SK-N-SH treated with all-trans-retinoic acid at 6 μM for 48 hours (cell line): ENCODE measurements around the gene SRD5A2.

Experiments
- ATAC-seq: fragments of 200-7000 bp; cut with Tn5 transposase; 3 replicates; pipeline ENCODE4 v1.9.1; 2020; ENCODE audit warnings: mild to moderate bottlenecking, moderate library complexity
- ARNTL ChIP-seq: fragments of 450-650 bp; formaldehyde crosslinking; IDR thresholded peaks from 2 replicates; pipeline ENCODE4 v1.5.0; 2020; ENCODE audit warnings: low read depth, mild to moderate bottlenecking, moderate library complexity, borderline replicate concordance
- BACH2 ChIP-seq: fragments of 250-450 bp; sonication (Bioruptor Pico); IDR thresholded peaks from 2 replicates; pipeline ENCODE4 v1.9.0; 2021; ENCODE audit warnings: mild to moderate bottlenecking, borderline replicate concordance
- CSDC2 ChIP-seq: fragments of 250-450 bp; sonication (Bioruptor Pico); IDR thresholded peaks from 2 replicates; pipeline ENCODE4 v1.5.0; 2020; ENCODE audit warnings: mild to moderate bottlenecking, moderate library complexity
- ESRRG ChIP-seq: fragments of 250-450 bp; sonication (Bioruptor Pico); IDR thresholded peaks from 2 replicates; pipeline ENCODE4 v1.6.1; 2021; ENCODE audit warnings: mild to moderate bottlenecking
- ISL1 ChIP-seq: fragments of 250-450 bp; sonication (Bioruptor Pico); IDR thresholded peaks from 2 replicates; pipeline ENCODE4 v2.1.2; 2022; ENCODE audit warnings: mild to moderate bottlenecking, moderate library complexity
- RARB ChIP-seq: fragments of 250-450 bp; sonication (Bioruptor Pico); IDR thresholded peaks from 2 replicates; pipeline ENCODE4 v1.8.0; 2021; ENCODE audit warnings: mild to moderate bottlenecking, moderate library complexity
- SNAI2 ChIP-seq: fragments of 250-450 bp; sonication (Bioruptor Pico); IDR thresholded peaks from 2 replicates; pipeline ENCODE4 v1.5.0; 2020; ENCODE audit warnings: mild to moderate bottlenecking, moderate library complexity
- TCF4 ChIP-seq: fragments of 250-450 bp; sonication (Bioruptor Pico); IDR thresholded peaks from 2 replicates; pipeline ENCODE4 v1.8.0; 2021; ENCODE audit warnings: mild to moderate bottlenecking, moderate library complexity, borderline replicate concordance
- TOX ChIP-seq: fragments of 250-450 bp; sonication (Bioruptor Pico); IDR thresholded peaks from 2 replicates; pipeline ENCODE4 v1.8.0; 2021; ENCODE audit warnings: mild to moderate bottlenecking, moderate library complexity, borderline replicate concordance
- ZFP3 ChIP-seq: fragments of 250-450 bp; sonication (Bioruptor Pico); IDR thresholded peaks from 2 replicates; pipeline ENCODE4 v1.5.0; 2020; ENCODE audit warnings: mild to moderate bottlenecking, moderate library complexity
- ZFP30 ChIP-seq: fragments of 450-650 bp; formaldehyde crosslinking; IDR thresholded peaks from 2 replicates; pipeline ENCODE4 v1.5.0; 2022; ENCODE audit warnings: mild to moderate bottlenecking, moderate library complexity
- ZNF565 ChIP-seq: fragments of 450-650 bp; formaldehyde crosslinking; conservative IDR thresholded peaks from 2 replicates; pipeline ENCODE4 v1.5.0; 2020; ENCODE audit warnings: low read depth, mild to moderate bottlenecking, moderate library complexity
- ZNF70 ChIP-seq: fragments of 450-650 bp; formaldehyde crosslinking; IDR thresholded peaks from 2 replicates; pipeline ENCODE4 v1.5.0; 2020; ENCODE audit warnings: mild to moderate bottlenecking, moderate library complexity
- ZNF8 ChIP-seq: fragments of 450-650 bp; formaldehyde crosslinking; IDR thresholded peaks from 2 replicates; pipeline ENCODE4 v1.5.0; 2020; ENCODE audit warnings: mild to moderate bottlenecking, moderate library complexity
- TF ChIP-seq, protein P1 (sequence below): fragments of 250-450 bp; sonication (Bioruptor Pico); IDR thresholded peaks from 2 replicates; pipeline ENCODE4 v1.5.1; 2021; ENCODE audit warnings: mild to moderate bottlenecking, moderate library complexity
- TF ChIP-seq, protein P2 (sequence below): fragments of 250-450 bp; sonication (Bioruptor Pico); IDR thresholded peaks from 2 replicates; pipeline ENCODE4 v1.5.0; 2020; ENCODE audit warnings: mild to moderate bottlenecking, moderate library complexity
- TF ChIP-seq, protein P3 (sequence below): fragments of 250-450 bp; sonication (Bioruptor Pico); IDR thresholded peaks from 2 replicates; pipeline ENCODE4 v1.8.0; 2020; ENCODE audit warnings: mild to moderate bottlenecking, moderate library complexity, borderline replicate concordance
- TF ChIP-seq, protein P4 (sequence below): fragments of 250-450 bp; sonication (Bioruptor Pico); IDR thresholded peaks from 2 replicates; pipeline ENCODE4 v1.8.0; 2021; ENCODE audit warnings: low read depth, mild to moderate bottlenecking, moderate library complexity, borderline replicate concordance
- TF ChIP-seq, protein P5 (sequence below): fragments of 250-450 bp; sonication (Bioruptor Pico); IDR thresholded peaks from 2 replicates; pipeline ENCODE4 v1.5.1; 2020; ENCODE audit warnings: low read depth, mild to moderate bottlenecking, moderate library complexity

Gene SRD5A2

DNA sequence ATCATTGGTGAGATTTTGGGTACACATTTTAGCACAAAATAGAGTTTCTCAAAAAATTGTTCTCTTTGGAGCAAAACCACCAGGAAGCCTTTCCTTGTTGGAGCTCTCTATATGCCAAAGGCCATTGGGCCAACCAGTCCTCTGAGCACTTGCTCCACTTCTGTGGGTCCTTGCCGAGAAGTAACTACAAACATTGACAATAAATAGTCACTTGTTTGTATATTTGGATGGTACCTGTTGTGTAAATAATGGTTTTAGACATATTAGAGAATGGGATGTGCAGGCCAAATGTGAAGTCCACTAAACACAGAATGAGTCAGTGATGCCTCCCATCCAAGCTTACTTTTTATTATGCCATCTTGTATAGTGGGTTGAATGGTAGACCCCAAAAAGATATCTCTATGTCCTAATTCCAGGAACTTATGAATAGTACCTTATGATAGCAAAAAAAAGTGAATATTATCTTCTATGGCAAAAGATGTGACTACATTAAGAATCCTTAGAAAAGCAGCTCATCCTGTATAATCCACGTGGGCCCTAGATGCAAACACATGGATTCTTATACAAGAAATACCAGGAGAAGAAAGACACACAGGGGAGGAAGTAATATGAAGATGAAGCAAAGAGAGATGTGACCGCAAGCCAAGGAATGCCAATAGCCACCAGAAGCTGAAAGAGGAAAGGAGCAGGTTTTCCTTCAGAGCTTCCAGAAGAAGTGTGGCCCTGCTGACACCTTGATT, 24.6 kb downstream of the SRD5A2 start:
- TF ChIP-seq ZNF70 (CRISPR knock-in tag), result no peak
- ATAC-seq, result no peak

DNA sequence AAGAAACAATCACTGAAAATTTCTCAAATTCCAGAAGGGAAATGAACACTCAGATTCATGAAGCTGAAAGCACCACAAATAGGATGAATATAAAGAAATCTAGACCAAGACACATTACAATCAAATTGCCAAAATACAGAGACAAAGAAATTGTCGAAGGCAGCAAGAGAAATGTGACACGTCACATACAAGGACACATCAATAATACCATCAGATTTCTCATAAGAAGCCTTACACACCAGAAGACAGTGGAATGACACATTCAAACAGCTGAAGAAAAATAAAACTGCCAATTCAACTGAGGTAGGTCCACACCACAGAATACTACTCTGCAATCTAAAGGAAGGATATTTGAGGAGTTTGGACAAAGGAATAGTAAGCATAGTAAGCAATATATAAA, 27.4 kb downstream of the SRD5A2 start:
- TF ChIP-seq ARNTL (CRISPR knock-in tag), result no peak
- no peak for TF ChIP-seq TCF4 (CRISPR knock-in tag)
- TF ChIP-seq, protein P1, sequence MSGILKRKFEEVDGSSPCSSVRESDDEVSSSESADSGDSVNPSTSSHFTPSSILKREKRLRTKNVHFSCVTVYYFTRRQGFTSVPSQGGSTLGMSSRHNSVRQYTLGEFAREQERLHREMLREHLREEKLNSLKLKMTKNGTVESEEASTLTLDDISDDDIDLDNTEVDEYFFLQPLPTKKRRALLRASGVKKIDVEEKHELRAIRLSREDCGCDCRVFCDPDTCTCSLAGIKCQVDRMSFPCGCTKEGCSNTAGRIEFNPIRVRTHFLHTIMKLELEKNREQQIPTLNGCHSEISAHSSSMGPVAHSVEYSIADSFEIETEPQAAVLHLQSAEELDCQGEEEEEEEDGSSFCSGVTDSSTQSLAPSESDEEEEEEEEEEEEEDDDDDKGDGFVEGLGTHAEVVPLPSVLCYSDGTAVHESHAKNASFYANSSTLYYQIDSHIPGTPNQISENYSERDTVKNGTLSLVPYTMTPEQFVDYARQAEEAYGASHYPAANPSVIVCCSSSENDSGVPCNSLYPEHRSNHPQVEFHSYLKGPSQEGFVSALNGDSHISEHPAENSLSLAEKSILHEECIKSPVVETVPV (CRISPR knock-in tag), result no peak
- TF ChIP-seq ZNF565 (CRISPR knock-in tag), result no peak
- TF ChIP-seq ISL1 (CRISPR knock-in tag), result no peak
- TF ChIP-seq, protein P2, sequence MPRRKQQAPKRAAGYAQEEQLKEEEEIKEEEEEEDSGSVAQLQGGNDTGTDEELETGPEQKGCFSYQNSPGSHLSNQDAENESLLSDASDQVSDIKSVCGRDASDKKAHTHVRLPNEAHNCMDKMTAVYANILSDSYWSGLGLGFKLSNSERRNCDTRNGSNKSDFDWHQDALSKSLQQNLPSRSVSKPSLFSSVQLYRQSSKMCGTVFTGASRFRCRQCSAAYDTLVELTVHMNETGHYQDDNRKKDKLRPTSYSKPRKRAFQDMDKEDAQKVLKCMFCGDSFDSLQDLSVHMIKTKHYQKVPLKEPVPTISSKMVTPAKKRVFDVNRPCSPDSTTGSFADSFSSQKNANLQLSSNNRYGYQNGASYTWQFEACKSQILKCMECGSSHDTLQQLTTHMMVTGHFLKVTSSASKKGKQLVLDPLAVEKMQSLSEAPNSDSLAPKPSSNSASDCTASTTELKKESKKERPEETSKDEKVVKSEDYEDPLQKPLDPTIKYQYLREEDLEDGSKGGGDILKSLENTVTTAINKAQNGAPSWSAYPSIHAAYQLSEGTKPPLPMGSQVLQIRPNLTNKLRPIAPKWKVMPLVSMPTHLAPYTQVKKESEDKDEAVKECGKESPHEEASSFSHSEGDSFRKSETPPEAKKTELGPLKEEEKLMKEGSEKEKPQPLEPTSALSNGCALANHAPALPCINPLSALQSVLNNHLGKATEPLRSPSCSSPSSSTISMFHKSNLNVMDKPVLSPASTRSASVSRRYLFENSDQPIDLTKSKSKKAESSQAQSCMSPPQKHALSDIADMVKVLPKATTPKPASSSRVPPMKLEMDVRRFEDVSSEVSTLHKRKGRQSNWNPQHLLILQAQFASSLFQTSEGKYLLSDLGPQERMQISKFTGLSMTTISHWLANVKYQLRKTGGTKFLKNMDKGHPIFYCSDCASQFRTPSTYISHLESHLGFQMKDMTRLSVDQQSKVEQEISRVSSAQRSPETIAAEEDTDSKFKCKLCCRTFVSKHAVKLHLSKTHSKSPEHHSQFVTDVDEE (CRISPR knock-in tag), result no peak
- TF ChIP-seq ZFP3 (CRISPR knock-in tag), result no peak
- no peak for TF ChIP-seq BACH2
- TF ChIP-seq, protein P3, sequence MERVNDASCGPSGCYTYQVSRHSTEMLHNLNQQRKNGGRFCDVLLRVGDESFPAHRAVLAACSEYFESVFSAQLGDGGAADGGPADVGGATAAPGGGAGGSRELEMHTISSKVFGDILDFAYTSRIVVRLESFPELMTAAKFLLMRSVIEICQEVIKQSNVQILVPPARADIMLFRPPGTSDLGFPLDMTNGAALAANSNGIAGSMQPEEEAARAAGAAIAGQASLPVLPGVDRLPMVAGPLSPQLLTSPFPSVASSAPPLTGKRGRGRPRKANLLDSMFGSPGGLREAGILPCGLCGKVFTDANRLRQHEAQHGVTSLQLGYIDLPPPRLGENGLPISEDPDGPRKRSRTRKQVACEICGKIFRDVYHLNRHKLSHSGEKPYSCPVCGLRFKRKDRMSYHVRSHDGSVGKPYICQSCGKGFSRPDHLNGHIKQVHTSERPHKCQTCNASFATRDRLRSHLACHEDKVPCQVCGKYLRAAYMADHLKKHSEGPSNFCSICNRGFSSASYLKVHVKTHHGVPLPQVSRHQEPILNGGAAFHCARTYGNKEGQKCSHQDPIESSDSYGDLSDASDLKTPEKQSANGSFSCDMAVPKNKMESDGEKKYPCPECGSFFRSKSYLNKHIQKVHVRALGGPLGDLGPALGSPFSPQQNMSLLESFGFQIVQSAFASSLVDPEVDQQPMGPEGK (CRISPR knock-in tag), result no peak
- TF ChIP-seq, protein P4, sequence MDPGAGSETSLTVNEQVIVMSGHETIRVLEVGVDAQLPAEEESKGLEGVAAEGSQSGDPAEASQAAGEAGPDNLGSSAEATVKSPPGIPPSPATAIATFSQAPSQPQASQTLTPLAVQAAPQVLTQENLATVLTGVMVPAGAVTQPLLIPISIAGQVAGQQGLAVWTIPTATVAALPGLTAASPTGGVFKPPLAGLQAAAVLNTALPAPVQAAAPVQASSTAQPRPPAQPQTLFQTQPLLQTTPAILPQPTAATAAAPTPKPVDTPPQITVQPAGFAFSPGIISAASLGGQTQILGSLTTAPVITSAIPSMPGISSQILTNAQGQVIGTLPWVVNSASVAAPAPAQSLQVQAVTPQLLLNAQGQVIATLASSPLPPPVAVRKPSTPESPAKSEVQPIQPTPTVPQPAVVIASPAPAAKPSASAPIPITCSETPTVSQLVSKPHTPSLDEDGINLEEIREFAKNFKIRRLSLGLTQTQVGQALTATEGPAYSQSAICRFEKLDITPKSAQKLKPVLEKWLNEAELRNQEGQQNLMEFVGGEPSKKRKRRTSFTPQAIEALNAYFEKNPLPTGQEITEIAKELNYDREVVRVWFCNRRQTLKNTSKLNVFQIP (CRISPR knock-in tag), result no peak
- TF ChIP-seq RARB (CRISPR knock-in tag), result no peak
- TF ChIP-seq, protein P5, sequence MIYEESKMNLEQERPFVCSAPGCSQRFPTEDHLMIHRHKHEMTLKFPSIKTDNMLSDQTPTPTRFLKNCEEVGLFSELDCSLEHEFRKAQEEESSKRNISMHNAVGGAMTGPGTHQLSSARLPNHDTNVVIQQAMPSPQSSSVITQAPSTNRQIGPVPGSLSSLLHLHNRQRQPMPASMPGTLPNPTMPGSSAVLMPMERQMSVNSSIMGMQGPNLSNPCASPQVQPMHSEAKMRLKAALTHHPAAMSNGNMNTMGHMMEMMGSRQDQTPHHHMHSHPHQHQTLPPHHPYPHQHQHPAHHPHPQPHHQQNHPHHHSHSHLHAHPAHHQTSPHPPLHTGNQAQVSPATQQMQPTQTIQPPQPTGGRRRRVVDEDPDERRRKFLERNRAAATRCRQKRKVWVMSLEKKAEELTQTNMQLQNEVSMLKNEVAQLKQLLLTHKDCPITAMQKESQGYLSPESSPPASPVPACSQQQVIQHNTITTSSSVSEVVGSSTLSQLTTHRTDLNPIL (CRISPR knock-in tag), result no peak
- no peak for ATAC-seq

DNA sequence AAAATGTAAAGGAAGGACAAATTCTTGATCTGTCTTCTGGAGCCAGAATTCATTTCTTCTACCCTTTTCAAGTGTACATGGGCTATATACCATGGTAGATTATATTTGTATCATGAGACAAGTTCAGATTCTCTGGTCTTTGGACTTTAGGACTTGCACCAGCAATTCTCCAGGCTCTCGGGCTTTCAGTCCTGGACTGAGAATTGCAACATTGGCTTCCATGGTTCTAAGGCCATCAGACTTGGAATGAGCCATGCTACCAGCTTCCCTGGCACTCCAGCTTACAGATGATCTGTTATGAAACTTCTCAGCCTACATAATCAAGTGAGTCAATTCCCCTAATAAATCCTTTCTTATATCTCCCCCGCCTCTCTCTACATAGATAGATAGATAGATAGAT, 33.3 kb downstream of the SRD5A2 start:
- no peak for TF ChIP-seq ZFP3 (CRISPR knock-in tag)
- TF ChIP-seq ISL1 (CRISPR knock-in tag), result no peak
- TF ChIP-seq, protein P1 (CRISPR knock-in tag), result no peak
- TF ChIP-seq, all 23 proteins: peak for 0
- ATAC-seq, result no peak

DNA sequence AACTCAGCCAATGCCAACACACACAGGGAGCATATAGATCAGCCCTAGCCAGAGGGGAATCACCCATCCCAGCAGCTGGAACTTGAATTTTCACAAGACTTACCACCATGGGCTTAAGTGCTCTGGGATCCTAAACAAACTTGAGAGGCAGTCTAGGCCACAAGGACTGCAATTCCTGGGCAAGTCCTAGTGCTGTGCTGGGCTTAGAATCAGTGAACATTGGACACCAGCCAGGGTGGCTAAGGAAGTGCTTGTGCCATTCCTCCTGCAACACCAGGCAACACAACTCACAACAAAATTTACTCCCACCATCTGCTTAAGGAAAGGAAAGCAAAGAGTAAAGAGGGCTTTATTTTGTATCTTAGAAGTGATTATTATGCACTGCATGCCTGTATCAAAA, 38.9 kb downstream of the SRD5A2 start:
- ATAC-seq, result no peak
- TF ChIP-seq, protein P1 (CRISPR knock-in tag), result no peak
- TF ChIP-seq TOX, result no peak
- no peak for TF ChIP-seq CSDC2
- no peak for TF ChIP-seq ZNF565 (CRISPR knock-in tag)
- no peak for TF ChIP-seq ZFP30 (CRISPR knock-in tag)
- TF ChIP-seq ISL1 (CRISPR knock-in tag), result no peak
- TF ChIP-seq ZNF8 (CRISPR knock-in tag), result no peak
- TF ChIP-seq ESRRG (CRISPR knock-in tag), result no peak
- TF ChIP-seq RARB (CRISPR knock-in tag), result no peak
- TF ChIP-seq, protein P5 (CRISPR knock-in tag), result no peak
- TF ChIP-seq SNAI2 (CRISPR knock-in tag), result no peak
- no peak for TF ChIP-seq BACH2
- no peak for TF ChIP-seq ZFP3 (CRISPR knock-in tag)
